Measurements from ENCODE around the gene PDGFRA.
"Not testable (repeated sequence)": the region's sequence is repeated elsewhere in the genome, so short reads cannot be mapped to it uniquely, and the experiment has no call there.

DNA sequence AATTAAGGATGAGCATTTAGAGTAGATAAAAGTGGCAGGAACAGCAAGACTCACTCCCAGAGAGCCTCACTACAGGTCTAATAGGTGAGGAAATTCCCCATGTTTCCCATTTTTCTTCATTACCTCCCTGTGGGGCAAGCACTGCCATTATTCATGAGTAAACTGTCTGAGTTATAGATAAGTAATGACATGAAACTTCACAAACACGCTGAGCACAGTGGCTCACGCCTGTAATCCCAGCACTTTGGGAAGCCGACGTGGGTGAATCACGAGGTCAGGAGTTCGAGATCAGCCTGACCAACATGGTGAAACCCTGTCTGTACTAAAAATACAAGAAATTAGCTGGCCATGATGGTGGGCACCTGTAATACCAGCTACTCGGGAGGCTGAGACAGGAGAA lies 7.2 kb downstream of the PDGFRA start:
- TF ChIP-seq CTCF (tag by site-specific recombination; IDR thresholded peaks at IDR 0.05); ZNF23 (tag by site-specific recombination; IDR thresholded peaks at IDR 0.05; ENCODE audit: borderline replicate concordance); SALL2 (tag by site-specific recombination; IDR thresholded peaks at IDR 0.05; ENCODE audit: borderline replicate concordance); ZNF140 (tag by site-specific recombination; IDR thresholded peaks at IDR 0.05); ZNF324 (tag by site-specific recombination; IDR thresholded peaks at IDR 0.05); ZNF416 (tag by site-specific recombination; IDR thresholded peaks at IDR 0.05); ZNF223 (tag by site-specific recombination; IDR thresholded peaks at IDR 0.05); ZNF132 (tag by site-specific recombination; IDR thresholded peaks at IDR 0.05; ENCODE audit: borderline replicate concordance); YY1 (tag by site-specific recombination; IDR thresholded peaks at IDR 0.05); ZNF654 (tag by site-specific recombination; IDR thresholded peaks at IDR 0.05; ENCODE audit: low read depth); ZNF280D (tag by site-specific recombination; IDR thresholded peaks at IDR 0.05); BCL11A (tag by site-specific recombination; IDR thresholded peaks at IDR 0.05; ENCODE audit: low read depth); ZNF48 (tag by site-specific recombination; IDR thresholded peaks at IDR 0.05): not testable (repeated sequence)

All from HEK293 (cell line).